GM21529 (cell line): ENCODE data around the gene NAA20.
"Not testable (repeated sequence)": the region's sequence is repeated elsewhere in the genome, so short reads cannot be mapped to it uniquely, and the experiment has no call there.

ENCODE experiments used
- ATAC-seq: cut with Tn5 transposase; IDR thresholded peaks from one replicate; pipeline ENCODE4 v1.9.1; 2021; ENCODE audit not compliant: unreplicated experiment

The NAA20 gene

GRCh38 chr20:19991308-19991707, 25.9 kb upstream of the NAA20 start:
- no peak for ATAC-seq

- no peak for ATAC-seq
Measured at GRCh38 chr20:19991854-19992253, 25.3 kb upstream of the NAA20 start.

DNA sequence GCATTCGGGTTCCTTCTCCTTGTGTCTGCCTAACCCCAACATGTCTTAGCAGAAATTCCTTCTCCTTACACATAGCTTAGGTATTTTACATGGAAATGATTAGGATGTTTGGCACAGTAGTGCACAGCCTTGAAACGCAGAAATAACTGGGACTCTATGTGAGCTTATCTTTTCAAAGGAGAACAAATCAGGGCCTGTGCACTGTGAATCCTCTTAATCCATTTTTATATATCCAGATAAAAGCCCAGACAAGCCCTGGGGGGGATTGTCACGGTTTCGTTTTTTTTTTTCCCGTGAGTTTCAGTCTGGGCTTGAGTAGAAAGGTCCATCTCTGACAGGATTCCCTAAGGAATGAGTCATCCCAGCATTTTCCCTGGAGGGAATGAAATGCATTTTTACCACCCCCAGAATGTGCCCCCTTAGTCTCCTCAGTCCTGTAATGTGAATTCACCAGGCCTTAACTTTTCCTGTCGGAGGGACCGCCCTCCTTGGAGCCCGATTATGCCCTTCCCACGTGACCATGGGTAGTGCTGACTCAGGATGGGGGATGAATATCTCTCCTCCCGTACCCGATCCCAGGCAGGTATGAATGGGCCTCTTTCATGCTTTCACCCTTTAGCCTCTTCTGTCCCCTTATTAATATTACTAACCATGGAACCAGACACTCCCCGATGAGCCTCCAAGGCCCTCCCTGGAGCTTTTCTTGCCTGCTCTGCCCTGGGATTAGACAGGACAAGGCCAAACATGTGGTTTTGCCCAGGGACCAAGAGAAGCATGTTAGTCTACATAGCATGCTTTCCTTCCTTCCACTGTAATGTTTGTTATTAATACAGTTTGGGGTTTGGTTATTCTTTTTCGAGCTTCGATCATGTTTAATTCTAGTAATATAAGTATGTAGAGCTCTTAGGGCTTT, 23.9 kb upstream of the NAA20 start:
- no peak for ATAC-seq

GRCh38 chr20:19993958-19994669, 23.0 kb upstream of the NAA20 start:
- no peak for ATAC-seq

GRCh38 chr20:19995220-19995863, 21.8 kb upstream of the NAA20 start:
- no peak for ATAC-seq

GRCh38 chr20:19996222-19996621, 20.9 kb upstream of the NAA20 start:
- no peak for ATAC-seq

- no peak for ATAC-seq
Measured at GRCh38 chr20:19996917-19997316, 20.2 kb upstream of the NAA20 start.

DNA sequence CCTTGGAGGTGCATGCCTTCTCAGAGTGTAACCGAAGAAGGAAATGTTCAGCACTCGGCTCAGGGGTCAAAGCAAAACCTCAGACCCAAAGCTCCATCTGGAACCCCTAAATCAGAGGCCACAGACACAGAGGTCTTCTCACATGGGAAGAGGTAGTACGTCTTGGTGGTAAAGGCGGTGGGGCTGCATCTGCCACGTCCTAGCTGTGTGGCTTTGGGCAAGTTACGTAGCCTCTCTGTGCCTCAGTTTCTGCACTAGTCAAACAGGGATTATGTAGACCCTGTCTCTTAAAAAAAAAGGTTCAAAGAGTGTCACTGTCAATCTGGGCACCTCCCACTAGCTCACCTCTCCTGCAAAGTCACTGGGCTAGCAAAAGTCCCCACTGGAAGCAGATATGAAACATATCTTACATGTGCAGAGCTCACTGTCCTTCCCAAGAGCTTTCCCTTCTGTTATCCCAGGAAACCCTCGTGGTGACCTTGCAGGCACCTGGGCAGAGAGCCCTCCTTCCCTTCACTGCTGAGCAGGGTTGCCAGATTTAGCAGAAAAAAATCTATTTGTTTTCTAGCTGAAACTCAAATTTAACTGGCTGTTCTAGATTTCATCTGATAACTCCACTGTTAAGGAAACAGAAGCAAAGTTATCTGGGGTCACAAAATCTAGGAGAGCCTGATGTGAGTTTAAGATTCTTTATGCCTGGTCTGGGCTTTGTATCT, 18.0 kb upstream of the NAA20 start:
- no peak for ATAC-seq

- no peak for ATAC-seq
Measured at GRCh38 chr20:20000211-20000968, 16.8 kb upstream of the NAA20 start.

- ATAC-seq = no peak
Measured at GRCh38 chr20:20002101-20002998, 14.8 kb upstream of the NAA20 start.

- ATAC-seq = peak; percentile 58
Measured at GRCh38 chr20:20003031-20003954, 13.9 kb upstream of the NAA20 start.

DNA sequence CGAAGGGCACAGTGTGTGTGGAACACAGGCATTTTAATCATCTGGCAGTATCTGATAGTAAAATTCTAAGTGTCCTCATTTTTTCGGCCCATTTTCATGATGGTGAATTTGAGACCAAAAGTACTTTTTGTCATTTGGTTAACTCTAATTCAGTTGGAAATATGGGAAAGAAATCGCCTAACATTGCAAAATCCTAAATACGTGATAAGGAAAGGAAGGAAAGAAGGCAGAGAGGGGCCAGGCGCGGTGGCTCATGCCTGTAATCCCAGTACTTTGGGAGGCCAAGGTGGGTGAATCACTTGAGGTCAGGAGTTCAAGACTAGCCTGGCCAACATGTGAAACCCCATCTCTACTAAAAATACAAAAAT, 13.2 kb upstream of the NAA20 start:
- ATAC-seq = not testable (repeated sequence)

- ATAC-seq = no peak
Measured at GRCh38 chr20:20005342-20005741, 11.8 kb upstream of the NAA20 start.

DNA sequence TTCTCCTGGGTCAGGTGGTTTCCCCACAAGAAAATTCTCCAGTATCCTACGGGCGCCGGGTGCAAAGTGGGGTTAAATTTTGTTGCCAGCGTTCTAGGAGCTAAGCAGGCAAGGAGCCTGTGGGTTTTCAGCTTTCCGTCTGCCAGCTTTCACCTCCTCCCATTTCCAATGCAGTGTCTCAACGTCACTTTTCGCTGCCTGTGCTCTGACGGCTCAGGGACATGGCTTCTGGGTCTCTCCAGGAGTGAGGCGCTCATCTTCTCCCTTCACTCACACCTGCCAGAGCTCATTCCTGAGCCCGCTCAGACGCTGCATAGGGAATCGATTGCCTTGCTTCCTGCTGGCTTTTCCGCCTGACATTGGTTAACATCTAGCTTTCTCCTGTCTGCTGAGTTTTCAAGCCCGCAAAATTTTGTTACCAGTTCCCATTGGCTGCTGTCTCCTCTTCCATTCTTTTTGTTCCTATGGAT, 7.3 kb upstream of the NAA20 start:
- ATAC-seq = no peak

DNA sequence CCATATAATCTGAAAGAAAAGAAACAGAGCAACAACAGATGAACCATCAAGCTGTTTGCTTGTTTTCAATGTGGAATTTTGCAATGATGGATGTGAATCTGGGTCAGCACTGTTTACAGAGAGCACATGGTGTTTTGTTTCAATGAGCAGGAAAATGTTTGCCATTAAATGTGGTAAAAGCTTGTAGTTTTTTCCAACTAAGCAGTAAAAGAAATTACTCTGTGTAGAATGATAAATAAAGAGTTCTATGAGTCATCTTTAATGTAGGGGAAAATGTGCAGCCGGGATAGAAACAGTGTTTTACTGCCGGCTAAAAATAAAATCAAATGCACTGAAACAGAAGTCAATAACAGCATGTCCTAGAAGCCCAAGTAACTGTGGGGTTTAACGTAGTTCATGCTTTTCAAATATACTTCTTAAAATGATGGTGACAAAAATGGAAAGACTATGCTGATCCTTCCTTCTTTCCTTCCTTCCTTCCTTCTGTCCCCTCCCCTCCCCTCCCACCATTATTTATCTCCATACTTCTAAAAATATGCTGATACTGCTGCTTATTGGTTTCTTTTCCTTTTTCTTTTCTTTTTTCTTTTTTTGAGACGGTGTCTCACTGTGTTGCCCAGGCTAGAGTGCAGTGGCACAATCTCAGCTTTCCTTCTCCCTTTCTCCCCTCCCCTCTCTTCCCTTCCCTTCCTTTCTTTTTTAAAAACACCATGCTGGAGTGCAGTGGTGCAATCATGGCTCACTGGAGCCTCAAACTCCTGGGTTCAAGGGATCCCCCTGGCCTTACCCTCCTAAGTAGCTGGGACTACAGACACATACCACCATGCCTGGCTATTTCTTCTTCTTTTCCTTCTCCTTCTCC, 6.3 kb upstream of the NAA20 start:
- no peak for ATAC-seq

DNA sequence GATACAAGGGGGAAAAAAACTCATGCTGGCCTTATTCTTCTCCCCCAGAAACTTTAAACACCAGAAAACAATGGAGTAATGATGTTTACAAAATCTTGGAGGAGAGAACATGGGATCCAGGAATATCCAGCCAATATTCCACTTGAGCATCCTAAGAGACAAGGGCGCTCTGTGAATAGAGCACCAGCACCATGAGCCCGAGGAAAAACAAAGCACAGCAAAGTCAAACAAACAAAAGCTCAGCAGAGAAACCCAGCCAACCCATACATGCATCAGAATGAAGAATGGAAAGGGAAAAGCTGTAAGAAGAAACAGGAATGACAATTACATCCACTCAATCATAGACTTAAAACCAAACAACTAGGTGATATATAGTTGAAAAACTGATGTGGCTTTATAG, 4.6 kb upstream of the NAA20 start:
- no peak for ATAC-seq

DNA sequence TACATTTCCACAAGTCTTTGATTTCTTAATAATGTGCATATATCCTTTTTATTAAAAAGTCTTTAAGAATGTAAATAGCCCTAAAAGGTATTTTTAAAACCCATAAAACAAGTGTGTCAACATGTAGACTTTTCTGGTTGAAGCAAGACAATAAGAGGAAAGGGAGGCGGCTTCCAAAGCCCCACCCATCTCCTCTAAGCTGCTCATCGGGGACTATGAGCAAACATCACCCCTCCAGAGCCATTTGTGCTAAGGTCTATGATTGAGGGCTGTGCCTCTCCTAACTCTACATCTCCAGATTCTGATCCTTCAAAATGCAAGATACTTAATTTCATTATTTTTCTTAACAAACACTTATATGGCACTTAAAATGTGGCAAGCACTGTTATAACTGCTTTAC, 2.5 kb upstream of the NAA20 start:
- no peak for ATAC-seq
